Psoas muscle (tissue), 8 donors: ENCODE measurements around the gene SLC24A3. TPM values are rescaled to one million over a fixed set of nuclear protein-coding genes. Genes with fewer than 3 reads are reported as not detected.

Experiments used
- ATAC-seq, 4 donors: fragments of 200-7000 bp; cut with Tn5 transposase; one replicate each; pipeline ENCODE4 v1.9.1; 2020; ENCODE audit warnings: moderate library complexity in 3 of 4, mild to moderate bottlenecking in 2 of 4
- DNase-seq, 2 donors: peaks; one replicate each; pipeline ENCODE4 v3.0.0-alpha.2; 2020
- H3K27ac ChIP-seq: fragments of 200-600 bp; one replicate; pipeline ENCODE4 v1.8.0; 2022
- H3K27me3 ChIP-seq, 3 donors: fragments of 200-600 bp in 1 of 3; one replicate each; pipeline versions ENCODE4 v1.6.1 to v1.8.0; 2013 to 2022; ENCODE audit warnings: low read length in 2 of 3, mild to moderate bottlenecking in 2 of 3, moderate library complexity in 1 of 3; ENCODE audit not compliant: insufficient read depth in 3 of 3
- H3K36me3 ChIP-seq, 2 donors: fragments of 200-600 bp in 1 of 2; one replicate each; pipeline versions ENCODE4 v1.6.1 to v1.8.0; 2013 to 2022; ENCODE audit warnings: low read depth in 1 of 2, mild to moderate bottlenecking in 1 of 2, moderate library complexity in 1 of 2; ENCODE audit not compliant: insufficient read depth in 1 of 2
- H3K4me1 ChIP-seq: fragments of 200-600 bp; one replicate; pipeline ENCODE4 v1.8.0; 2022
- H3K4me3 ChIP-seq: fragments of 200-600 bp; one replicate; pipeline ENCODE4 v1.8.0; 2022; ENCODE audit warnings: mild to moderate bottlenecking
- H3K9me3 ChIP-seq: fragments of 200-600 bp; one replicate; pipeline ENCODE4 v1.8.0; 2022
- WGBS, 3 donors: extraction: QIAGEN DNeasy Blood & Tissue Kit; methylation state at CpG; one replicate each; pipeline versions ENCODE4 v1.1.6 to v1.1.7; 2013; 5-methylcytosine and 5-hydroxymethylcytosine counted together
- intact Hi-C, 2 donors: fragments of 100-400 bp; cut with DNase I; formaldehyde crosslinking; loops; one replicate each; pipeline versions ENCODE4 v1.11.0 to v1.14.2; 2022
- polyA plus RNA-seq, 3 donors: library from polyadenylated mRNA; stranded (reverse); fragments of 200-250 nt; gene quantifications; one replicate each; pipeline ENCODE4 v1.2.3, GENCODE V29; 2013
- total RNA-seq, 4 donors: library from RNA; stranded (reverse); fragmentation: NEBNext Ultra II Directional in 2 of 4; extraction: Animal tissue kit (Norgen Biotek cat#: 25700) in 2 of 4; gene quantifications; one replicate each; pipeline versions ENCODE4 v1.2.1 to v1.2.4, GENCODE V29; 2021 to 2023
- TF ChIP-seq, protein P1 (sequence below): fragments of 200-600 bp; IDR thresholded peaks from one replicate; pipeline ENCODE4 v1.8.0; 2022; ENCODE audit warnings: antibody characterized with exemption
- donor health status: healthy with polysubstance abuse.
- donor health status: DM: no; HTN: no; CAD: no; lungs with moderate emphysema.
- donor health status: Bipolar disorder and iron deficiency.
- donor health status: healthy.
- donor health status: DM: yes; HTN: yes; CAD: no.
- donor health status: DM: no; HTN: no; CAD: no.
- donor health status: DM: no; HTN: no; CAD: no.
- donor health status: DM: yes; HTN: yes; CAD: no.

The SLC24A3 gene
- total and polyA plus RNA-seq, 7 donors: 3.0 to 24.4 (median 8.2) TPM

DNA sequence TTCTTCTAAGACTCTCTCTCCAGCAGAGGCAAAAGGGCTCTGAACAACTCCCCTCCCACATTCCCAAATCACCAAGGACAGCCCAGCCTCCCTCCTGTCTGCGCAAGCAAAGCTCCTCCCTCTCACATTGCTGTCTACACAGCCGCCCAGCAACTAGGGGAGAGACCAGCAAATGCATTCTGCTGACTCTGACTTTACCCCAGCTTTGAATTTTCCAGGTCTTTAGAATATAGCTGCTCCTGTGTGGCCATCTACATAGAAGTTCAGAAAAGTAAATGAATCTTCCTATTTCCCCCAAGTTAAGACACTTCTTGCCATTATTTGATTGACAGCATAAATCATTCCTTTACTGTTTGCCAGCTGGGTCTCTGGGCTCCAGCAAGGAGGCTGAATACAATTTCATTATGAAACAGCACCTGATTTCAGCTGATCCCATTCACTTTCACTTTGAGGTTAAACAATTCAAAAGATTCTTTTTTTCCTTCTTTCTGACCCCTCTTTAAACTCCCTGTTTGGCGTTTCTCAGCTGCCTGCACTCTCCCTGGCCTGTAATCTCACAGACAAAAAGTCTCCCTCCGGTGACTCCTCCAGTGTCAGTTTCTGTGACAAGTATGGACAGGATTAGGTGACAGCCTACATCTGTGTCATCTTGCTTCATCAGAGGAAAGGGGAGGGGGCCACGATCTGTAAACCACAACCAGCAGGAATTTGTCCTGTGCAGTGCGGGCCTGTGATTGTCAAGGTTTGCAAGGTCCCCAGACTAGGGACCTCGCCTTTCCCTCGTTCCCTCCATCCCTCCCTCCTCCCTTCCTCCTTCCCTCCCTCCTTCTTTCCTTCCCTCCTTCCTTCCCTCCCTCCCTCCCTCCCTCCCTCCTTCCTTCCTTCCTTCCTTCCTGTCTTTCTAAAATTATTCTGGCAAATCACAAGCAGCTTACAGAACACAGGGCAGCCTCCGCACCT is 340.1 kb downstream of the SLC24A3 start:
- DNase-seq: no peak
- Histone ChIP-seq H3K27ac (peak overlapping the region; percentile 56), H3K36me3 (no peaks in the 10 kb centered on the region), H3K4me1 (peaks cover 18% of the 10 kb centered on the region), H3K27me3 (no peaks in the 10 kb centered on the region), H3K4me3 (no peak overlapping the region), H3K9me3 (no peaks in the 10 kb centered on the region)
- WGBS, 3 donors: 51 to 67% (median 56%) methylated on average over 9 of the region's 9 CpGs
- intact Hi-C loops: no loop called here
- TF ChIP-seq, protein P1, sequence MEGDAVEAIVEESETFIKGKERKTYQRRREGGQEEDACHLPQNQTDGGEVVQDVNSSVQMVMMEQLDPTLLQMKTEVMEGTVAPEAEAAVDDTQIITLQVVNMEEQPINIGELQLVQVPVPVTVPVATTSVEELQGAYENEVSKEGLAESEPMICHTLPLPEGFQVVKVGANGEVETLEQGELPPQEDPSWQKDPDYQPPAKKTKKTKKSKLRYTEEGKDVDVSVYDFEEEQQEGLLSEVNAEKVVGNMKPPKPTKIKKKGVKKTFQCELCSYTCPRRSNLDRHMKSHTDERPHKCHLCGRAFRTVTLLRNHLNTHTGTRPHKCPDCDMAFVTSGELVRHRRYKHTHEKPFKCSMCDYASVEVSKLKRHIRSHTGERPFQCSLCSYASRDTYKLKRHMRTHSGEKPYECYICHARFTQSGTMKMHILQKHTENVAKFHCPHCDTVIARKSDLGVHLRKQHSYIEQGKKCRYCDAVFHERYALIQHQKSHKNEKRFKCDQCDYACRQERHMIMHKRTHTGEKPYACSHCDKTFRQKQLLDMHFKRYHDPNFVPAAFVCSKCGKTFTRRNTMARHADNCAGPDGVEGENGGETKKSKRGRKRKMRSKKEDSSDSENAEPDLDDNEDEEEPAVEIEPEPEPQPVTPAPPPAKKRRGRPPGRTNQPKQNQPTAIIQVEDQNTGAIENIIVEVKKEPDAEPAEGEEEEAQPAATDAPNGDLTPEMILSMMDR: no peak
- peak in 3 of 4 donors; percentile 66 to 83 (median 82) for ATAC-seq

DNA sequence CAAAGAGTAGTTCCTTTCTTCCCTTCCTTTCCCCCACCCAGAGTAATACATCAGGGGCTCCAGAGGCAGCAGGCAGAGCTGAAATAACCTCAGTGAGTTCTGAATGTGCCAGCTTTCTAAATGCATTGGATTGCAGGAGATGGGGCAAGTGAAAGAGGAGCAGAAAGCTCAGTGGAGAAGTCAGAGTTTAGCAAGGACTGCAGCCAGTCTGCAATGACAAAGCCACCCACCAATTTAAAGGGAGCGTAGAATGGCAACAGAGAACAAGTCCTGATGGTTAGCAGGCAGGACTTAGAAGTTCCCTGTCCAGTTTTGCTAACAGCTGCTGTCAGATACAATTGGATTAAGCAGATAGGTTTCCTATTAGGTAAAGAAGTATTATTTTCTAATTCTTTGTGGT is 342.2 kb downstream of the SLC24A3 start:
- ATAC-seq (no peak), DNase-seq (no peak)
- no peaks in the 10 kb centered on the region for H3K9me3 ChIP-seq
- H3K36me3 ChIP-seq: no peaks in the 10 kb centered on the region
- WGBS, 3 donors: 89 to 94% (median 92%) methylated on average over 1 of the region's 1 CpG
- H3K4me1 ChIP-seq: peaks cover 13% of the 10 kb centered on the region
- intact Hi-C loops: no loop called here
- TF ChIP-seq, protein P1: no peak
- H3K4me3 ChIP-seq: no peak overlapping the region
- no peaks in the 10 kb centered on the region for H3K27me3 ChIP-seq
- no peak overlapping the region for H3K27ac ChIP-seq

DNA sequence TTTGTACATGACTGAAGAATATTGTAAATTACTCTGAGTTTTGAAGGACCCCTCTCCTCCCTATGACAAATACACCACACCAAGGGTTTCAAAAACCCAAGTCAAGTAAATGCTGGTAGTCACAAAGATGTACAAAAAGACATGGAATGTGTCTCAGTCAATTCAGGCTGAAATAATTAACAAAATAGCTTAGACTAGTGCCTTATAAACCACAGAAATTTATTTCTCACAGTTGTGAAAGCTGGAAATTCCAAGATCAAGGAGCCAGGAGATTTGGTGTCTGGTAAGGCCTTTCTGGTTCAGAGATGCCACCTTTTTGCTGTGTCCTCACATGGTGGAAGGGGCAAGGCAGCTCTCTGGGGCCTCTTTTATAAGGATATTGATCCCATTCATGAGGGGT is 343.3 kb downstream of the SLC24A3 start:
- intact Hi-C loops: no loop called here
- H3K4me1 ChIP-seq: peaks cover 13% of the 10 kb centered on the region
- no peak for DNase-seq

DNA sequence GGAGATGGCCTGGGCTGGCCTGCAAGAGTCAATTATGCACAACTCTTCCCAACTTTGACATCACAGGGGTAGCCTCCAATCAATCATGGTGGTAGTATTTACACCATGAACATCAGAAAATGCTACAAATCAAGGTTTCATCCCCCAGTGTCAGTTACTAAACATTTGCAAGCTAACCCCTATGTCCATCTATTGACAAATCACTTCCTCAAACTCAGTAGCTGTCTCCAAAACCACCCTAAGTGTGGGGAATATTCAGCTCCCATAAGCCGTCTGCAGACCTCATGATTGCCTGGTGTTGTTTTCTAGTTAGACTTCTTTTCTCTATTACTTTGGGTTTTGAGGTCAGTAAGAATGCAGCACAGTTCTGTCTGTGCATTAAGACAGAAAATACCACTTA is 344.8 kb downstream of the SLC24A3 start:
- TF ChIP-seq, protein P1: no peak
- intact Hi-C loops: no loop called here
- Histone ChIP-seq H3K36me3 (no peaks in the 10 kb centered on the region), H3K27me3 (no peaks in the 10 kb centered on the region), H3K9me3 (no peaks in the 10 kb centered on the region), H3K4me3 (no peak overlapping the region), H3K27ac (no peak overlapping the region), H3K4me1 (peaks cover 5% of the 10 kb centered on the region)
- WGBS, 3 donors: 97 to 100% (median 97%) methylated on average over 1 of the region's 1 CpG
- ATAC-seq (no peak), DNase-seq (no peak)

More for the DNA sequence above, 343.3 kb downstream of the SLC24A3 start:
- Histone ChIP-seq H3K36me3 (no peaks in the 10 kb centered on the region), H3K4me3 (no peak overlapping the region), H3K27ac (no peak overlapping the region), H3K27me3 (no peaks in the 10 kb centered on the region), H3K9me3 (no peaks in the 10 kb centered on the region)
- no peak for ATAC-seq
- TF ChIP-seq, protein P1: no peak
